GM18517 (cell line): Measurements from ENCODE around the gene TRIM31.
"Not testable (repeated sequence)": the region's sequence is repeated elsewhere in the genome, so short reads cannot be mapped to it uniquely, and the experiment has no call there.

Source experiments
- ATAC-seq: cut with Tn5 transposase; IDR thresholded peaks from one replicate; pipeline ENCODE4 v1.9.1; 2021; ENCODE audit warnings: mild to moderate bottlenecking, moderate library complexity; ENCODE audit not compliant: unreplicated experiment

Gene TRIM31

GRCh38 chr6:30118691-30119090, 5.8 kb upstream of the TRIM31 start:
- not testable (repeated sequence) for ATAC-seq

- no peak for ATAC-seq
These were observed 3.8 kb upstream of the TRIM31 start for GRCh38 chr6:30116724-30117123.

- ATAC-seq, result no peak
These were observed 951 bp upstream of the TRIM31 start for GRCh38 chr6:30113841-30114240.

- no peak for ATAC-seq
These were observed 392 bp downstream of the TRIM31 start for GRCh38 chr6:30112402-30112994.

- ATAC-seq, result no peak
These were observed 1.5 kb downstream of the TRIM31 start for GRCh38 chr6:30111266-30111856.

GRCh38 chr6:30104661-30105060, 8.2 kb downstream of the TRIM31 start:
- no peak for ATAC-seq

- ATAC-seq, result no peak
These were observed 9.1 kb downstream of the TRIM31 start for GRCh38 chr6:30103872-30104179.

GRCh38 chr6:30102970-30103871, 9.7 kb downstream of the TRIM31 start:
- ATAC-seq, result no peak

GRCh38 chr6:30102414-30102969, 10.4 kb downstream of the TRIM31 start:
- no peak for ATAC-seq

- no peak for ATAC-seq
These were observed 11.2 kb downstream of the TRIM31 start for GRCh38 chr6:30101444-30102413.

GRCh38 chr6:30100585-30101443, 12.1 kb downstream of the TRIM31 start:
- ATAC-seq, result no peak

- ATAC-seq, result no peak
These were observed 12.7 kb downstream of the TRIM31 start for GRCh38 chr6:30100154-30100553.

- ATAC-seq, result no peak
These were observed 14.8 kb downstream of the TRIM31 start for GRCh38 chr6:30097902-30098768.

GRCh38 chr6:30096829-30097228, 16.1 kb downstream of the TRIM31 start:
- no peak for ATAC-seq

- no peak for ATAC-seq
These were observed 18.8 kb downstream of the TRIM31 start for GRCh38 chr6:30093951-30094661.

- no peak for ATAC-seq
These were observed 19.9 kb downstream of the TRIM31 start for GRCh38 chr6:30092852-30093543.

- ATAC-seq, result no peak
These were observed 21.1 kb downstream of the TRIM31 start for GRCh38 chr6:30091577-30092381.
